Naive thymus-derived CD8-positive, alpha-beta T cell (primary cell): ENCODE results near the gene UTP20. TPM values are rescaled to one million over a fixed set of nuclear protein-coding genes. Genes with fewer than 3 reads are reported as not detected.
"Not testable (repeated sequence)": the region's sequence is repeated elsewhere in the genome, so short reads cannot be mapped to it uniquely, and the experiment has no call there.

Experiments
- ATAC-seq, 2 donors: fragments of 150-1000 bp; cut with Tn5 transposase in 1 of 2; sonication (Bioruptor Pico), chemical (Tn5 transposase) in 1 of 2; 1 replicate in 1 of 2; 2 replicates in 1 of 2; pipeline ENCODE4 v1.10.0; 2021; ENCODE audit warnings: mild to moderate bottlenecking in 2 of 2, moderate library complexity in 2 of 2
- POLR2A ChIA-PET: fragments of 350-600 bp; sonication (Branson Sonifier 250); formaldehyde crosslinking; loops from one replicate; lab custom pipeline; 2021; ENCODE audit warnings: antibody characterized with exemption; lab: Charles Lee
- DNase-seq, 10 donors: peaks; one replicate each; pipeline versions ENCODE4 v3.0.0 to v3.0.0-alpha.2; 2020 to 2022
- H3K27ac Mint-ChIP-seq, 10 donors: one replicate each; pipeline ENCODE4 v1.8.0; 2020 to 2022; ENCODE audit warnings: mild to moderate bottlenecking in 10 of 10, mixed read lengths in 10 of 10, moderate library complexity in 4 of 10, inconsistent platforms in 1 of 10
- H3K27me3 Mint-ChIP-seq, 5 donors: one replicate each; pipeline ENCODE4 v1.8.0; 2021 to 2022; ENCODE audit warnings: mixed read lengths in 5 of 5
- H3K36me3 Mint-ChIP-seq, 3 donors: one replicate each; pipeline ENCODE4 v1.8.0; 2020 to 2022; ENCODE audit warnings: mixed read lengths in 3 of 3, mild to moderate bottlenecking in 2 of 3, inconsistent platforms in 1 of 3
- H3K4me1 Mint-ChIP-seq, 4 donors: one replicate each; pipeline ENCODE4 v1.8.0; 2021 to 2022; ENCODE audit warnings: mixed read lengths in 4 of 4
- H3K4me3 Mint-ChIP-seq, 10 donors: one replicate each; pipeline ENCODE4 v1.8.0; 2020 to 2022; ENCODE audit warnings: mild to moderate bottlenecking in 10 of 10, mixed read lengths in 10 of 10, moderate library complexity in 6 of 10, inconsistent platforms in 1 of 10
- H3K9me3 Mint-ChIP-seq, 9 donors: one replicate each; pipeline ENCODE4 v1.8.0; 2020 to 2022; ENCODE audit warnings: mixed read lengths in 9 of 9, mild to moderate bottlenecking in 3 of 9, inconsistent platforms in 1 of 9, moderate library complexity in 1 of 9
- polyA plus RNA-seq, 3 donors: library from polyadenylated mRNA; unstranded; fragments of 300-500 nt; fragmentation: Illumina TruSeq; gene quantifications; one replicate each; pipeline ENCODE4 v1.2.3, GENCODE V29; 2021
- total RNA-seq, 8 experiments: library from RNA in 2 of 8; stranded (reverse) in 2 of 8; gene quantifications; one replicate each; pipeline ENCODE4 v1.2.3 and lab custom pipeline; 2021 to 2026

UTP20 gene
- total and polyA plus RNA-seq, 5 experiments from 2014 or later, result 5.0 to 17.2 (median 6.3) TPM

- Mint-ChIP-seq H3K4me1 (peaks cover 0 to 4% (median 0%) of the 10 kb centered on the region in 4 donors), H3K27me3 (no peaks in the 10 kb centered on the region), H3K36me3 (peaks cover 0 to 90% (median 43%) of the 10 kb centered on the region in 3 donors), H3K4me3 (no peak overlapping the region), H3K27ac (no peak overlapping the region), H3K9me3 (no peaks in the 10 kb centered on the region)
- ATAC-seq, result no peak
- POLR2A ChIA-PET, result no interaction called here
- no peak for DNase-seq
Measured at GRCh38 chr12:101330631-101331030, 50.7 kb downstream of the UTP20 start.

GRCh38 chr12:101336437-101336836, 56.5 kb downstream of the UTP20 start:
- no peak overlapping the region for H3K4me3 Mint-ChIP-seq
- DNase-seq (no peak), ATAC-seq (no peak)
- POLR2A ChIA-PET, result no interaction called here
- H3K36me3 Mint-ChIP-seq, result peaks cover 0 to 84% (median 25%) of the 10 kb centered on the region in 3 donors
- H3K4me1 Mint-ChIP-seq, result no peaks in the 10 kb centered on the region
- H3K9me3 Mint-ChIP-seq, result no peaks in the 10 kb centered on the region
- H3K27me3 Mint-ChIP-seq, result no peaks in the 10 kb centered on the region
- no peak overlapping the region for H3K27ac Mint-ChIP-seq

GRCh38 chr12:101338087-101338486, 58.2 kb downstream of the UTP20 start:
- no peak overlapping the region for H3K4me3 Mint-ChIP-seq
- no peaks in the 10 kb centered on the region for H3K9me3 Mint-ChIP-seq
- no peaks in the 10 kb centered on the region for H3K4me1 Mint-ChIP-seq
- H3K27ac Mint-ChIP-seq, result no peak overlapping the region
- POLR2A ChIA-PET, result no interaction called here
- no peak for ATAC-seq
- peaks cover 0 to 79% (median 22%) of the 10 kb centered on the region in 3 donors for H3K36me3 Mint-ChIP-seq
- no peak for DNase-seq
- no peaks in the 10 kb centered on the region for H3K27me3 Mint-ChIP-seq

- ATAC-seq (no peak), DNase-seq (no peak)
- no peak overlapping the region for H3K4me3 Mint-ChIP-seq
- POLR2A ChIA-PET, result no interaction called here
- H3K9me3 Mint-ChIP-seq, result peaks cover 0 to 4% (median 1%) of the 10 kb centered on the region in 9 donors
- no peaks in the 10 kb centered on the region for H3K27me3 Mint-ChIP-seq
- peaks cover 30 to 89% (median 54%) of the 10 kb centered on the region in 3 donors for H3K36me3 Mint-ChIP-seq
- no peak overlapping the region for H3K27ac Mint-ChIP-seq
- no peaks in the 10 kb centered on the region for H3K4me1 Mint-ChIP-seq
Measured at GRCh38 chr12:101343893-101344292, 64.0 kb downstream of the UTP20 start.

GRCh38 chr12:101351682-101352081, 71.8 kb downstream of the UTP20 start:
- ATAC-seq (no peak), DNase-seq (no peak)
- no peaks in the 10 kb centered on the region for H3K27me3 Mint-ChIP-seq
- no peak overlapping the region for H3K4me3 Mint-ChIP-seq
- H3K9me3 Mint-ChIP-seq, result peaks cover 0 to 10% (median 4%) of the 10 kb centered on the region in 9 donors
- POLR2A ChIA-PET, result no interaction called here
- no peaks in the 10 kb centered on the region for H3K4me1 Mint-ChIP-seq
- peaks cover 16 to 93% (median 53%) of the 10 kb centered on the region in 3 donors for H3K36me3 Mint-ChIP-seq
- no peak overlapping the region for H3K27ac Mint-ChIP-seq

GRCh38 chr12:101356794-101357193, 76.9 kb downstream of the UTP20 start:
- Mint-ChIP-seq H3K4me1 (no peaks in the 10 kb centered on the region), H3K27ac (no peak overlapping the region), H3K27me3 (no peaks in the 10 kb centered on the region), H3K9me3 (no peaks in the 10 kb centered on the region), H3K4me3 (no peak overlapping the region), H3K36me3 (peaks cover 7 to 92% (median 25%) of the 10 kb centered on the region in 3 donors)
- DNase-seq (no peak), ATAC-seq (no peak)
- POLR2A ChIA-PET, result no interaction called here

- POLR2A ChIA-PET, result interaction anchor here (1.2 kb wide), 1 partner anchor 46 kb away, joined by 5 read pairs; the partner anchor contains the start of gene ARL1
- ATAC-seq, result no peak
- Mint-ChIP-seq H3K9me3 (no peaks in the 10 kb centered on the region), H3K36me3 (peaks cover 5 to 89% (median 38%) of the 10 kb centered on the region in 3 donors), H3K27me3 (no peaks in the 10 kb centered on the region), H3K4me3 (no peak overlapping the region), H3K27ac (no peak overlapping the region), H3K4me1 (no peaks in the 10 kb centered on the region)
- DNase-seq, result no peak
Measured at GRCh38 chr12:101361455-101361854, 81.5 kb downstream of the UTP20 start.

GRCh38 chr12:101368016-101368415, 88.1 kb downstream of the UTP20 start:
- ATAC-seq (no peak), DNase-seq (no peak)
- Mint-ChIP-seq H3K4me3 (no peak overlapping the region), H3K27me3 (no peaks in the 10 kb centered on the region), H3K36me3 (peaks cover 12 to 89% (median 41%) of the 10 kb centered on the region in 3 donors), H3K27ac (no peak overlapping the region), H3K4me1 (peaks cover 0 to 4% (median 0%) of the 10 kb centered on the region in 4 donors), H3K9me3 (no peaks in the 10 kb centered on the region)
- POLR2A ChIA-PET, result no interaction called here

GRCh38 chr12:101372431-101372830, 92.5 kb downstream of the UTP20 start:
- POLR2A ChIA-PET, result no interaction called here

GRCh38 chr12:101375573-101375972, 95.7 kb downstream of the UTP20 start:
- peaks cover 12 to 91% (median 38%) of the 10 kb centered on the region in 3 donors for H3K36me3 Mint-ChIP-seq
- no peak for ATAC-seq
- H3K4me1 Mint-ChIP-seq, result peaks cover 0 to 4% (median 0%) of the 10 kb centered on the region in 4 donors
- DNase-seq, result no peak
- H3K27me3 Mint-ChIP-seq, result no peaks in the 10 kb centered on the region
- POLR2A ChIA-PET, result no interaction called here
- no peak overlapping the region for H3K4me3 Mint-ChIP-seq
- H3K9me3 Mint-ChIP-seq, result no peaks in the 10 kb centered on the region
- H3K27ac Mint-ChIP-seq, result peak overlapping the region in 4 of 10 donors; percentile 13 to 55 (median 28)

More at GRCh38 chr12:101372431-101372830, 92.5 kb downstream of the UTP20 start:
- H3K9me3 Mint-ChIP-seq, result no peaks in the 10 kb centered on the region
- DNase-seq, result no peak
- peaks cover 12 to 90% (median 38%) of the 10 kb centered on the region in 3 donors for H3K36me3 Mint-ChIP-seq
- no peak overlapping the region for H3K4me3 Mint-ChIP-seq
- ATAC-seq, result no peak
- no peaks in the 10 kb centered on the region for H3K27me3 Mint-ChIP-seq
- peaks cover 0 to 4% (median 0%) of the 10 kb centered on the region in 4 donors for H3K4me1 Mint-ChIP-seq
- peak overlapping the region in 1 of 10 donors; percentile 72 for H3K27ac Mint-ChIP-seq

GRCh38 chr12:101379149-101379548, 99.2 kb downstream of the UTP20 start:
- ATAC-seq (no peak), DNase-seq (no peak)
- H3K4me3 Mint-ChIP-seq, result no peak overlapping the region
- H3K4me1 Mint-ChIP-seq, result no peaks in the 10 kb centered on the region
- peak overlapping the region in 7 of 10 donors; percentile 1 to 75 (median 50) for H3K27ac Mint-ChIP-seq
- no peaks in the 10 kb centered on the region for H3K9me3 Mint-ChIP-seq
- POLR2A ChIA-PET, result no interaction called here
- H3K36me3 Mint-ChIP-seq, result peaks cover 0 to 94% (median 38%) of the 10 kb centered on the region in 3 donors
- H3K27me3 Mint-ChIP-seq, result no peaks in the 10 kb centered on the region

- peaks cover 35 to 62% (median 58%) of the 10 kb centered on the region in 3 donors for H3K36me3 Mint-ChIP-seq
Measured at GRCh38 chr12:101391181-101391580, 111.3 kb downstream of the UTP20 start.

GRCh38 chr12:101407049-101407435, 127.1 kb downstream of the UTP20 start:
- ATAC-seq, result peak; percentile 24 to 29
- Mint-ChIP-seq H3K27ac (peak overlapping the region; percentile 94 to 98 (median 98)), H3K4me1 (peaks cover 9 to 36% (median 26%) of the 10 kb centered on the region in 4 donors), H3K36me3 (peaks cover 0 to 8% (median 2%) of the 10 kb centered on the region in 3 donors), H3K27me3 (no peaks in the 10 kb centered on the region), H3K9me3 (no peaks in the 10 kb centered on the region), H3K4me3 (peak overlapping the region; percentile 91 to 99 (median 98))
- peak in 5 of 10 donors; percentile 1 to 21 (median 2) for DNase-seq
- POLR2A ChIA-PET, result interaction anchor here (0.6 to 1.7 kb wide), 5 partner anchors 12 to 655 kb away, joined by 3 to 5 read pairs (median 4); partner anchors contain the start of gene WASHC3

More at GRCh38 chr12:101391181-101391580, 111.3 kb downstream of the UTP20 start:
- ATAC-seq, POLR2A ChIA-PET, H3K27ac Mint-ChIP-seq, DNase-seq, H3K27me3 Mint-ChIP-seq, H3K9me3 Mint-ChIP-seq, H3K4me3 Mint-ChIP-seq: not testable (repeated sequence)
- H3K4me1 Mint-ChIP-seq, result peaks cover 0 to 11% (median 7%) of the 10 kb centered on the region in 4 donors
